Hindlimb muscle (tissue), 1 donor: ENCODE measurements around the gene NOP14. TPM values are rescaled to one million over a fixed set of nuclear protein-coding genes. Genes with fewer than 3 reads are reported as not detected.
"Not testable (repeated sequence)": the region's sequence is repeated elsewhere in the genome, so short reads cannot be mapped to it uniquely, and the experiment has no call there.

ENCODE experiments used
- DNase-seq: peaks from one replicate; pipeline ENCODE4 v3.0.0-alpha.2; 2013
- polyA plus RNA-seq: library from polyadenylated mRNA; unstranded; fragments of 120-200 nt; gene quantifications from one replicate; pipeline ENCODE4 v1.2.1, GENCODE V29; 2013; ENCODE audit not compliant: insufficient read length

Gene NOP14
- polyA plus RNA-seq, 1 donor: 27.0 TPM

DNA sequence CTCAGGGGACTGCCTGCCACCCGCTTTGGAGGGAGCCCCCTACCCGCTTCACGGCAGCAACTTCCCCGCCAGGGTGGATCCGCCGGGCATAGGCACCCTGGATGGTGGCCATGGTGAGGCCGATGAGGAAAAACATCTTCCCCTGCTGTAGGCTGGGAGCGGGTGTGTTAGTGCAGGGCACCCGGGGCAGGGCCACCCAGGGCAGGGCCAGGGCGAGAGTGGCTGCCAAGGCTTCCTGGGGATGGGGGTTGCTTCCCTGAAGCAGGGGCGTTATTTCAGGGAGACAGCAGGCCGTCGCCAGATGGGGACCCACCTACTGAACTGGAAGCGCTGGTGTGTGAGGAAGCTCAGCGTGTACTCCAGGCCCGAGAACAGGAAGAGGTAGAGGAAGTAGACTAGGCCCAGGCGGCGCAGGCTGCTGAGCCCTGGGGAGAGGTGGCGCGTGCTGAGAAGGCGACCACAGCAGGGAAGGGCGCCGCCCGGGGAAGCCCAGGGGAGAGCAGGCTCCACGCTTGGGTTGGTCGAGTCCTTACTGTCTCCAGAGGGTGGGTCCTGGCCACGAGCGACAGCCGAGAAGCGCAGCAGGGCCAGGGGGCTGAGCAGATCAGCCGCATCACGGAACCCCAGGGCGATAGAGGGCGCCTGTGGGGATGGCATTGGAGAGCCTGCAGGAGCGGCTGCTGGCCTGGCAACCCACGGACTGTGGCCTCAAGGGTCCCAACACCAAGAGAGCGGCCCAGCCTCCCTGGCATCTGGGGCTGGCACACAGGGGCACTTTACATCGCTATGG, 31.5 kb downstream of the NOP14 start:
- DNase-seq: no peak

DNA sequence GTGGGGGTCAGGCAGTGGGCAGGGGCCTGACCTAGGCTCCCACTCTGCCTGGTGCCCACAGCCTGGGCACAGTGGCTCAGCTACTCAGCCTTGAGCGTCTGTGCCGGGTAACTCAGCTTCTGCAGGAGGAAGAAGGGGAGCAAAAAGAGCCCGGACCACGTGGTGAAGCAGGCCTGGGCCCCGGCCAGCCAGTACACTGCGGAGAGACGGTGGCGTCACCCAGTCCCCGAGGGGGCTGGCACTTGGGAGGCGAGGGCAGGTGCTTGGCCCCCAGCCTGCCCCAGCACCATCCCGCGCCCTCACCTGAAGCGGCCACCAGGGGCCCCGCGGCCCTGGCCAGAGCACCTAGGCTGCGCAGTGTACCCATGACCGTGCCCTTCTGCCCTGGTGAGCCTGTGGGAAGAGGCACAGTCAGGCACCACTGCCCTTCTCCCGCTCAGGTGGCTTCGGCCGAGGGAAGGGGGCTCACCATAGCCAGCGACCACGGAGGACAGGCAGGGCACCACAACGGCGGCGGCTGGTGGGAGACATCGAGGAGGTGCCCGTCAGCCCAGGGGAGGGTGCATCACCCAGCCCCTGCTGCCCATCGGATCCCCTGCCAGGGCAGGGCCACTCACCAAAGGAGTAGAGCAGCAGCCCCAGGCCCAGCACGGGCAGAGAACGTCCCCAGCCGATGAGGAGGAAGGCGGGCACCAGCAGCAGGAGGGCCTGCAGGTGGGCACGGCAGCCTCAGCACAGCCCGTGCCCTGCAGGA, 32.3 kb downstream of the NOP14 start:
- no peak for DNase-seq

- DNase-seq: no peak
Observed at GRCh38 chr4:2930135-2930757, 33.0 kb downstream of the NOP14 start.

- DNase-seq: no peak
Observed at GRCh38 chr4:2929469-2929868, 33.7 kb downstream of the NOP14 start.

DNA sequence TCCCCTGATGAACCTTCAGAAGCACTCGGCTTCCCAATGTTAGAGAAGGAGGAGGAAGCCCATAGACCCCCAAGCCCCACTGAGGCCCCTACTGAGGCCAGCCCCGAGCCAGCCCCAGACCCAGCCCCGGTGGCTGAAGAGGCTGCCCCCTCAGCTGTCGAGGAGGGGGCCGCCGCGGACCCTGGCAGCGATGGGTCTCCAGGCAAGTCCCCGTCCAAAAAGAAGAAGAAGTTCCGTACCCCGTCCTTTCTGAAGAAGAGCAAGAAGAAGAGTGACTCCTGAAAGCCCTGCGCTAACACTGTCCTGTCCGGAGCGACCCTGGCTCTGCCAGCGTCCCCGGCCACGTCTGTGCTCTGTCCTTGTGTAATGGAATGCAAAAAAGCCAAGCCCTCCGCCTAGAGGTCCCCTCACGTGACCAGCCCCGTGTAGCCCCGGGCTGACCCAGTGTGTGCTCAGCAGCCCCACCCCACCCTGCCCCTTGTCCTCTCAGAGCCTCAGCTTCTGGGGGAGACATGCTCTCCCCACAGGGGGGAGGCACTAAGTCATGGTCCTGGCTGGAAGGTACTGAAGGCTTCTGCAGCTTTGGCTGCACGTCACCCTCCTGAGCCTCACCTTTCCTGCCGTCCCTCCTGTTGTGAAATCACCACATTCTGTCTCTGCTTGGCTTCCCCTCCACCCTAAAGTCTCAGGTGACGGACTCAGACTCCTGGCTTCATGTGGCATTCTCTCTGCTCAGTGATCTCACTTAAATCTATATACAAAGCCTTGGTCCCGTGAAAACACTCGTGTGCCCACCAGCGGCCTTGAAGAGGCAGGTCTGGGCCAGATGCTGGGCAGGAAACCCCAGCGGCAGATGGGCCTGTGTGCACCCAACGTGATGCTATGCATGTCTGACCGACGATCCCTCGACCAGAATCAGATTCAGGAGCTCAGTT, 34.7 kb downstream of the NOP14 start:
- no peak for DNase-seq

DNA sequence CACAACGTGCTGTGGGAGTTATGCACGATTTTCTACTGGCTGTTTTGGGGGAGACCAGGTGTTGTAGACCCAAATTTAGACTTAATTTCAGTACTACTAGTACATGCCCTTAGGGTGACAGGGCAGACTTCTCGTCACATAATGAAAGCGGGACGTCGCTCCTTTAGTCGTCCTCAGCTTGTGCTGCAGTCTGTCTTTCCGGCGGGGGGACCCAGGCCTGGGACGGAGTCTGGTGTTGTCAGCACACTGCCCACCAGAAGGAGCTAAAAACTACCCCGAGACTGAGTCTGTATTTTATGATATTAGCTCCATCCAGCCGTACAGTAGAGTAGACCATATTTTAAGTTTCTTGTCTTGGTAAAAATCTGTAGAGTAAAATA, 35.5 kb downstream of the NOP14 start:
- DNase-seq: no peak

GRCh38 chr4:2927016-2927695, 36.0 kb downstream of the NOP14 start:
- no peak for DNase-seq

DNA sequence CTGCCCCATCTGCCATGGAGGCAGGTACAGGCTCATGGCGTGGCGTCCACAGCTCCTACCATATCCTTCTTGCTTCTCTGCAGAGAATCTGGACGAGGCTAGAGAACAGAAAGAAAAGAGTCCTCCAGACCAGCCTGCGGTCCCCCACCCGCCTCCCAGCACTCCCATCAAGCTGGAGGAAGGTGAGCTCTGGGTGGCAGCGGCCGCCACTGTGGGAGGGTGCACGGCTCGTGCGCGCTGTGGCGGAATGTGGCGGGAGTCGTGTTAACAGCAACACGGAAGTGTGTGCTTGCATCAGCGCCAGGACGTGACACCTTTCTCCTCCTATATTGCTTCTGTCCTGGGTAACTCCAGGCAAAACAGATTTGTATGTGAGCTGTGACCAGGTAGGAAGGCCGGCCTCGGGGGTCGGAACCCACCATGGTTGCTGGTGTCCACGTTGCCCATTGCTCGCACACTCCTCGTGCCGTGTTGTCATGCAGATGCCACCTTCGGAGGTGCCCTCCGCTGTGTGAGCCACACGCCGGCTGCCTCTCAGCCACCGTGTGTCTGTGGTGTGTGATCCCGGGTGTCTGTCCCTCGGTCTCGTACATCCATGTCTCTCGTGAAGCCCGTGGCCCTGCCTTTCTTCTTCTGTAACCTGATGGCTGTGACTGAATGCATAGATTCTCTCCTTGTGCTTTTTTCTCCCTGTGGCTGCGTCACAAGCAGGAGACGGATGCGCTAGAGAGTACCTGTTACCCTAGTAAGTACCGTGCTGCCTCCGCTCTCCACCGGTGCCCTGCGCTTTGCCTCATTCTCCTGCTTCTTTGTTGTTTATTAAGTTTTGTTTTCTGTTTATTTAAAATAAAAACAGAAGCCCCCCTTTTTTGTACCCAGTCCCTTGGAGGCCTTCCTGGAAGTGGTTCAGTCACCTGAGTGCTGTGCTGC, 37.0 kb downstream of the NOP14 start:
- no peak for DNase-seq

GRCh38 chr4:2925496-2925895, 37.7 kb downstream of the NOP14 start:
- DNase-seq: no peak

GRCh38 chr4:2924765-2925301, 38.4 kb downstream of the NOP14 start:
- no peak for DNase-seq

- no peak for DNase-seq
Observed at GRCh38 chr4:2924286-2924685, 38.9 kb downstream of the NOP14 start.

DNA sequence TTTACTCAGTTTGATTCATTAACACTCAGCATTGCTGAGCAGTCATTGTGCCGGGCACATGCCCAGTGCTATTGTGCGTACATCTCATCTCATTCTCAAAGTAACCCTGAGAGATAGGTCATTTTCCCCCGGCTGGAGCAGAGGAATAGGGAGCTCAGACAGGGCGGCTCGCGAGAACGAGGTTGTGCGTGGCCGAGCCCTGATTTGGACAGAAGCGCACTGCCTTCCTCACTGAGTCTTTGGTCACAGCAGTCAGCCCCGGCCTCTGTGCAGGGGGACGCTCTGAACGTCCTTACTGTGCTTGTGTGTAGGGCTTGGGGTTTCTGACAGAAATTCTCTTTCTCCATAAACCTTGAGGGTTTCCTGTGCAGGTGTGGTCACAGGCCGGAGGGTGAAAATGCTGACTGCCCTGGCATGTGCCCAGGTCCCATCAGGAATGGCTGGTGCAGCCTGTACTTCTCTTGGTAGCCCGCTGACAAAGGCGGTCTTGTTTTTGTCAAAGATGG, 39.5 kb downstream of the NOP14 start:
- no peak for DNase-seq

- DNase-seq: no peak
Observed at GRCh38 chr4:2923141-2923551, 40.1 kb downstream of the NOP14 start.

DNA sequence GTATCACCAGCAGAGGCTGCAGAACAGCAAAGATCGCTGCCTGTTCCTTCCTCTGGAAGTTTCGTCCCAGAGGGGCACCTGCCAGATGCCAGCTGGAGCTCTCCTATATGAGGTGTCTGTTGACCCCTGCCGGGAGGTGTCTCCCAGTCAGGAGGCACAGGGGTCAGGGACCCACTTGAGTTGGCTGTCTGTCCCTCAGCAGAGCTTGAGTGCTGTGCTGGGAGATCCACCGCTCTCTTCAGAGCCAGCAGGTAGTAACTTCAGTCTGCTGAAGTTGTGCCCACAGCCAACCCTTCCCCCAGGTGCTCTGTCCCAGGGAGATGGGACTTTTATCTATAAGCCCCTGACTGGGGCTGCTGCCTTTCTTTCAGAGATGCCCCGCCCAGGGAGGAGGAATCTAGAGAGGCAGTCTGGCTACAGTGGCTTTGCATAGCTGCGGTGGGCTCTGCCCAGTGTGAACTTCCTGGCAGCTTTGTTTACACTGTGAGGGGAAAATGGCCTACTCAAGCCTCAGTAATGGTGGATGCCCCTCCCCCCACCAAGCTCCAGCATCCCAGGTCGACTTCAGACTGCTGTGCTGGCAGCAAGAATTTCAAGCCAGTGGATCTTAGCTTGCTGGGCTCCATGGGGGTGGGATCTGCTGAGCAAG, 40.6 kb downstream of the NOP14 start:
- not testable (repeated sequence) for DNase-seq

- DNase-seq: not testable (repeated sequence)
Observed at GRCh38 chr4:2918714-2919113, 44.5 kb downstream of the NOP14 start.

GRCh38 chr4:2918300-2918699, 44.9 kb downstream of the NOP14 start:
- DNase-seq: not testable (repeated sequence)

DNA sequence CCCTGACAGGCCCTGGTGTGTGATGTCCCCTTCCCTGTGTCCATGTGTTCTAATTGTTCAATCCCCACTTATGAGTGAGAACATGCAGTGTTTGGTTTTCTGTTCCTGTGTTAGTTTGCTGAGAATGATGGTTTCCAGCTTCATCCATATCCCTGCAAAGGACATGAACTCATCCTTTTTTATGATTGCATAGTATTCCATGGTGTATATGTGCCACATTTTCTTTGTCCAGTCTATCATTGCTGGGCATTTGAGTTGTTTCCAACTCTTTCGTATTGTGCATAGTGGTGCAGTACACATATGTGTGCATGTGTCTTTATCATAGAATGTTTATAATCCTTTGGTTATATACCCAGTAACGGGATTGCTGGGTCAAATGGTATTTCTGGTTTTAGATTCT, 46.5 kb downstream of the NOP14 start:
- not testable (repeated sequence) for DNase-seq

GRCh38 chr4:2915789-2916188, 47.4 kb downstream of the NOP14 start:
- DNase-seq: no peak
